Midbrain (tissue), 1 donor: ENCODE measurements around the gene CNPY1.

Experiments
- DNase-seq: peaks from one replicate; lab custom pipeline; 2025; lab: John Stamatoyannopoulos, UW

CNPY1 gene

GRCh38 chr7:155489158-155489840 is 57.1 kb downstream of the CNPY1 start:
- no peak for DNase-seq

- DNase-seq = no peak
These were observed 57.8 kb downstream of the CNPY1 start for GRCh38 chr7:155488483-155489127.

GRCh38 chr7:155487509-155488482 is 58.6 kb downstream of the CNPY1 start:
- no peak for DNase-seq

- DNase-seq = no peak
These were observed 59.4 kb downstream of the CNPY1 start for GRCh38 chr7:155486783-155487508.

GRCh38 chr7:155484483-155485399 is 61.6 kb downstream of the CNPY1 start:
- no peak for DNase-seq

GRCh38 chr7:155483868-155484325 is 62.5 kb downstream of the CNPY1 start:
- DNase-seq = no peak

GRCh38 chr7:155483245-155483644 is 63.1 kb downstream of the CNPY1 start:
- DNase-seq = no peak

GRCh38 chr7:155482511-155483183 is 63.7 kb downstream of the CNPY1 start:
- DNase-seq = no peak

- no peak for DNase-seq
These were observed 64.6 kb downstream of the CNPY1 start for GRCh38 chr7:155481764-155482163.

- no peak for DNase-seq
These were observed 68.9 kb downstream of the CNPY1 start for GRCh38 chr7:155477476-155477875.

- no peak for DNase-seq
These were observed 74.6 kb downstream of the CNPY1 start for GRCh38 chr7:155471718-155472117.

- DNase-seq = no peak
These were observed 75.4 kb downstream of the CNPY1 start for GRCh38 chr7:155470686-155471638.

- DNase-seq = no peak
These were observed 76.2 kb downstream of the CNPY1 start for GRCh38 chr7:155470186-155470487.

GRCh38 chr7:155469311-155470185 is 76.8 kb downstream of the CNPY1 start:
- no peak for DNase-seq

- DNase-seq = no peak
These were observed 77.6 kb downstream of the CNPY1 start for GRCh38 chr7:155468785-155469148.

- DNase-seq = no peak
These were observed 78.2 kb downstream of the CNPY1 start for GRCh38 chr7:155467846-155468784.
